Measurements from ENCODE around the gene SSB. TPM values are rescaled to one million over a fixed set of nuclear protein-coding genes. Genes with fewer than 3 reads are reported as not detected.

Gene SSB
- total RNA-seq, 1 donor from 2014 or later, result 45.4 TPM

- ATAC-seq (ENCODE audit: poor library complexity) (no peak), DNase-seq (no peak)
- intact Hi-C loops (cut with DNase I), result no loop called here
These were observed 61.5 kb downstream of the SSB start for GRCh38 chr2:169860149-169860548.

Other genes starting within 250 kb of the SSB start
- 111 TPM for gene FASTKD1, start 225.0 kb upstream of the SSB start, total RNA-seq
- gene PPIG, start 214.5 kb upstream of the SSB start, total RNA-seq, result 35.5 TPM
- not detected for gene CFAP210, start 104.5 kb upstream of the SSB start, total RNA-seq
- 3.3 TPM for gene PHOSPHO2, start 104.4 kb upstream of the SSB start, total RNA-seq
- gene KLHL23, start 65.0 kb upstream of the SSB start, total RNA-seq, result 23.0 TPM
- 69.1 TPM for gene METTL5, start 26.0 kb downstream of the SSB start, total RNA-seq
- gene UBR3, start 28.6 kb downstream of the SSB start, total RNA-seq, result 112 TPM

Measured in Right ventricle myocardium superior (tissue), 1 donor.